HepG2 (cell line): Measurements from ENCODE around the gene ACTR3. TPM values are rescaled to one million over a fixed set of nuclear protein-coding genes. Genes with fewer than 3 reads are reported as not detected.

ENCODE experiments used
- ARID5B ChIP-seq: IDR thresholded peaks from 2 replicates; pipeline ENCODE4 v1.4.0; 2020; ENCODE audit warnings: mild to moderate bottlenecking, missing genetic modification reagents
- ATF7-NPFF ChIP-seq: sonication (generic); formaldehyde crosslinking; IDR thresholded peaks from 2 replicates; pipeline ENCODE4 v1.8.1; 2023; ENCODE audit warnings: mild to moderate bottlenecking, low read depth, missing genetic modification reagents, moderate library complexity
- ELK4 ChIP-seq: sonication (generic); formaldehyde crosslinking; IDR thresholded peaks from 2 replicates; pipeline ENCODE4 v1.9.0; 2021; ENCODE audit warnings: missing genetic modification reagents, borderline replicate concordance
- FOXA1 ChIP-seq, 2 experiments: fragments of 450-650 bp in 1 of 2; sonication (generic) in 1 of 2; formaldehyde crosslinking in 1 of 2; IDR thresholded peaks; 2 replicates each; pipeline versions ENCODE4 v1.4.0 to v1.6.1; 2016 to 2020; ENCODE audit warnings: missing genetic modification reagents in 1 of 2
- GFI1 ChIP-seq: sonication (generic); formaldehyde crosslinking; IDR thresholded peaks from 2 replicates; pipeline ENCODE4 v1.5.0; 2020; ENCODE audit warnings: missing genetic modification reagents, mild to moderate bottlenecking, borderline replicate concordance
- GMEB1 ChIP-seq: sonication (generic); formaldehyde crosslinking; IDR thresholded peaks from 2 replicates; pipeline ENCODE4 v1.5.1; 2020; ENCODE audit warnings: missing genetic modification reagents, mild to moderate bottlenecking, borderline replicate concordance
- MAX ChIP-seq: IDR thresholded peaks from 2 replicates; pipeline ENCODE4 v1.6.1; 2012; ENCODE audit warnings: inconsistent platforms
- ZBTB21 ChIP-seq: sonication (generic); formaldehyde crosslinking; IDR thresholded peaks from 2 replicates; pipeline ENCODE4 v1.4.0; 2020; ENCODE audit warnings: missing genetic modification reagents
- ZBTB3 ChIP-seq: sonication (generic); formaldehyde crosslinking; IDR thresholded peaks from 2 replicates; pipeline ENCODE4 v1.4.0; 2020; ENCODE audit warnings: low read depth, mild to moderate bottlenecking, moderate library complexity, missing genetic modification reagents, borderline replicate concordance
- ZBTB43 ChIP-seq: sonication (generic); formaldehyde crosslinking; conservative IDR thresholded peaks from 2 replicates; pipeline ENCODE4 v1.4.0; 2020; ENCODE audit warnings: missing genetic modification reagents
- ZBTB44 ChIP-seq: sonication (generic); formaldehyde crosslinking; IDR thresholded peaks from 2 replicates; pipeline ENCODE4 v1.4.0; 2020; ENCODE audit warnings: missing genetic modification reagents
- ZNF180 ChIP-seq: sonication (generic); formaldehyde crosslinking; IDR thresholded peaks from 2 replicates; pipeline ENCODE4 v1.4.0; 2020; ENCODE audit warnings: low read depth, missing genetic modification reagents, borderline replicate concordance
- ZNF276 ChIP-seq: sonication (generic); formaldehyde crosslinking; IDR thresholded peaks from 2 replicates; pipeline ENCODE4 v1.4.0; 2020; ENCODE audit warnings: mild to moderate bottlenecking, low read depth, missing genetic modification reagents
- ZNF512 ChIP-seq: sonication (generic); formaldehyde crosslinking; IDR thresholded peaks from 2 replicates; pipeline ENCODE4 v1.4.0; 2020; ENCODE audit warnings: mild to moderate bottlenecking, missing genetic modification reagents
- polyA plus RNA-seq, 8 experiments: library from polyadenylated mRNA; depleted of rRNA in 3 of 8; stranded (reverse) in 7 of 8; unstranded in 1 of 8; fragments of >200 nt; fragmentation: Illumina TruSeq in 4 of 8; extraction: Trizol in 4 of 8; gene quantifications; 2 replicates each; pipeline versions ENCODE4 v1.2.1 to v1.2.3, GENCODE V29; 2011 to 2016; ENCODE audit warnings: low read depth in 4 of 8, missing spikeins in 1 of 8, mixed read lengths in 1 of 8; ENCODE audit not compliant: insufficient read depth in 1 of 8
- total RNA-seq, 5 experiments: library from RNA; depleted of rRNA; stranded (reverse); fragments of >200 nt; fragmentation: Illumina TruSeq; extraction: Trizol; gene quantifications; 2 replicates each; pipeline ENCODE4 v1.2.3, GENCODE V29; 2016; ENCODE audit warnings: low read depth in 1 of 5

Gene ACTR3
- total and polyA plus RNA-seq, 2 of the 13 experiments (the other 11 are each of a cell fraction or from before 2014, with no cell fraction given), result 123 to 225 TPM

GRCh38 chr2:113966832-113967231, 76.9 kb downstream of the ACTR3 start (continued):
- TF ChIP-seq GMEB1 (CRISPR knock-in tag) (no peak), MAX (peak; percentile 76), ZNF180 (CRISPR knock-in tag) (no peak), ZBTB3 (CRISPR knock-in tag) (no peak), ATF7-NPFF (CRISPR knock-in tag) (no peak), ARID5B (peak; percentile 93), ZBTB43 (CRISPR knock-in tag) (peak; percentile 34; the same call in 1 of the 2 replicates), ZBTB44 (CRISPR knock-in tag) (no peak), ZBTB21 (CRISPR knock-in tag) (no peak), ZNF276 (CRISPR knock-in tag) (no peak), GFI1 (CRISPR knock-in tag) (peak; percentile 62), FOXA1 (IDR thresholded peaks at IDR 0.05) (no peak), FOXA1 (CRISPR knock-in tag; IDR thresholded peaks at IDR 0.05) (peak; percentile 49; the same call in 1 of the 2 replicates), ELK4 (no peak), ZNF512 (CRISPR knock-in tag) (no peak)
